IMR-90 (cell line): ENCODE measurements around the gene SCCPDH. TPM values are rescaled to one million over a fixed set of nuclear protein-coding genes. Genes with fewer than 3 reads are reported as not detected.

ENCODE experiments used
- ATAC-seq: fragments of 200-7000 bp; cut with Tn5 transposase; 2 replicates; pipeline ENCODE4 v1.9.1; 2020; ENCODE audit warnings: low read depth, mild to moderate bottlenecking, moderate library complexity
- BruUV-seq: library from RNA; stranded (reverse); fragments of 400-500 nt; replicated peaks from 2 replicates; lab custom pipeline; 2021; lab: Mats Ljungman, UMichigan
- CTCF ChIA-PET: fragments of 300-600 bp; formaldehyde crosslinking; extraction: SDS; loops from one replicate; lab custom pipeline; 2021; ENCODE audit warnings: antibody characterized with exemption; lab: Yijun Ruan, JAX
- POLR2A ChIA-PET: fragments of 300-600 bp; sonication (Branson Sonifier 250); formaldehyde crosslinking; loops from one replicate; lab custom pipeline; 2022; ENCODE audit warnings: antibody characterized with exemption; ENCODE audit not compliant: unreplicated experiment; lab: Charles Lee
- DNase-seq: peaks from one replicate; pipeline ENCODE4 v3.0.0; 2013
- H2AFZ ChIP-seq: replicated peaks from 2 replicates; pipeline ENCODE3; 2013; ENCODE audit warnings: low read length, mild to moderate bottlenecking; ENCODE audit not compliant: poor library complexity
- H2AK5ac ChIP-seq: 2 replicates; pipeline ENCODE4 v1.6.1; 2013; ENCODE audit warnings: low read depth, low read length, inconsistent platforms
- H2AK9ac ChIP-seq: replicated peaks from 2 replicates; pipeline ENCODE3; 2013; ENCODE audit warnings: mild to moderate bottlenecking, low read depth, low read length, moderate library complexity; ENCODE audit not compliant: poor library complexity
- H2BK120ac ChIP-seq: 2 replicates; pipeline ENCODE4 v1.6.1; 2013; ENCODE audit warnings: low read depth, low read length, inconsistent platforms
- H2BK15ac ChIP-seq: 3 replicates; pipeline ENCODE4 v1.6.1; 2013; ENCODE audit warnings: low read depth, low read length, inconsistent platforms
- H2BK20ac ChIP-seq: 2 replicates; pipeline ENCODE4 v1.6.1; 2013; ENCODE audit warnings: low read depth, mild to moderate bottlenecking, inconsistent platforms, low read length, moderate library complexity
- H2BK5ac ChIP-seq: 2 replicates; pipeline ENCODE4 v1.6.1; 2013; ENCODE audit warnings: mild to moderate bottlenecking, low read depth, low read length, inconsistent platforms; ENCODE audit not compliant: poor library complexity, severe bottlenecking
- H3K14ac ChIP-seq: replicated peaks from 2 replicates; pipeline ENCODE4 v1.6.1; 2013; ENCODE audit warnings: low read depth, low read length, inconsistent platforms
- H3K18ac ChIP-seq: 2 replicates; pipeline ENCODE4 v1.6.1; 2013; ENCODE audit warnings: low read depth, low read length, control low read depth
- H3K23ac ChIP-seq: 2 replicates; pipeline ENCODE4 v1.6.1; 2013; ENCODE audit warnings: low read depth, low read length, inconsistent platforms
- H3K27ac ChIP-seq: 2 replicates; pipeline ENCODE4 v1.5.1; 2013; ENCODE audit warnings: mild to moderate bottlenecking, control low read depth, low read length; ENCODE audit not compliant: insufficient read depth
- H3K27me3 ChIP-seq: 2 replicates; pipeline ENCODE4 v1.6.1; 2013; ENCODE audit warnings: low read length; ENCODE audit not compliant: control insufficient read depth, insufficient read depth
- H3K36me3 ChIP-seq: 2 replicates; pipeline ENCODE4 v1.6.1; 2013; ENCODE audit warnings: low read length, mixed read lengths; ENCODE audit not compliant: control insufficient read depth, insufficient read depth
- H3K4ac ChIP-seq: 2 replicates; pipeline ENCODE4 v1.6.1; 2013; ENCODE audit warnings: low read depth, low read length, inconsistent platforms
- H3K4me1 ChIP-seq: 2 replicates; pipeline ENCODE4 v1.6.1; 2013; ENCODE audit warnings: low read length, mixed read lengths; ENCODE audit not compliant: control insufficient read depth, insufficient read depth
- H3K4me2 ChIP-seq: 2 replicates; pipeline ENCODE4 v1.6.1; 2013; ENCODE audit warnings: low read depth, mild to moderate bottlenecking, control low read depth, low read length, moderate library complexity
- H3K4me3 ChIP-seq: 2 replicates; pipeline ENCODE4 v1.5.1; 2013; ENCODE audit warnings: low read depth, mild to moderate bottlenecking, control low read depth, low read length, moderate library complexity; ENCODE audit not compliant: insufficient read depth
- H3K56ac ChIP-seq: 2 replicates; pipeline ENCODE4 v1.6.1; 2013; ENCODE audit warnings: low read length, inconsistent platforms; ENCODE audit not compliant: insufficient read depth; ENCODE audit errors: extremely low read depth
- H3K79me1 ChIP-seq, 2 experiments: 2 replicates each; pipeline ENCODE4 v1.6.1; 2013; ENCODE audit warnings: low read length in 2 of 2, inconsistent platforms in 1 of 2, low read depth in 1 of 2
- H3K9ac ChIP-seq: 2 replicates; pipeline ENCODE4 v1.6.1; 2013; ENCODE audit warnings: low read depth, low read length, control low read depth
- H3K9me1 ChIP-seq: 2 replicates; pipeline ENCODE4 v1.6.1; 2013; ENCODE audit warnings: low read length, inconsistent platforms; ENCODE audit not compliant: insufficient read depth
- H3K9me3 ChIP-seq: 2 replicates; pipeline ENCODE4 v1.6.1; 2013; ENCODE audit warnings: low read length; ENCODE audit not compliant: control insufficient read depth, insufficient read depth
- H4K20me1 ChIP-seq: 2 replicates; pipeline ENCODE4 v1.6.1; 2013; ENCODE audit warnings: low read length, inconsistent platforms; ENCODE audit not compliant: insufficient read depth
- H4K5ac ChIP-seq: 2 replicates; pipeline ENCODE4 v1.6.1; 2013; ENCODE audit warnings: mild to moderate bottlenecking, low read depth, low read length, control low read depth
- H4K8ac ChIP-seq, 2 experiments: 2 replicates each; pipeline ENCODE4 v1.6.1; 2013; ENCODE audit warnings: low read depth in 2 of 2, low read length in 2 of 2, control low read depth in 1 of 2, inconsistent platforms in 1 of 2
- H4K91ac ChIP-seq: 2 replicates; pipeline ENCODE4 v1.6.1; 2013; ENCODE audit warnings: low read depth, low read length, inconsistent platforms; ENCODE audit not compliant: insufficient read depth
- FOS ChIP-seq: fragments of 150-350 bp; IDR thresholded peaks from 2 replicates; pipeline ENCODE4 v1.6.1; 2016; ENCODE audit warnings: low read depth, low read length
- MAFK ChIP-seq: IDR thresholded peaks from 2 replicates; pipeline ENCODE4 v1.6.1; 2012; ENCODE audit warnings: low read depth, low read length, improper control_type of control experiment
- MAZ ChIP-seq: IDR thresholded peaks from 2 replicates; pipeline ENCODE4 v1.6.1; 2012; ENCODE audit warnings: low read depth, mild to moderate bottlenecking, low read length, improper control_type of control experiment, moderate library complexity, borderline replicate concordance
- MXI1 ChIP-seq: IDR thresholded peaks from 2 replicates; pipeline ENCODE4 v1.6.1; 2012; ENCODE audit warnings: low read depth, mild to moderate bottlenecking, low read length, moderate library complexity, borderline replicate concordance
- NFE2L2 ChIP-seq: fragments of 150-350 bp; IDR thresholded peaks from 2 replicates; pipeline ENCODE4 v1.6.1; 2016; ENCODE audit warnings: low read depth, mild to moderate bottlenecking, low read length
- RAD21 ChIP-seq: IDR thresholded peaks from 2 replicates; pipeline ENCODE4 v1.6.1; 2012; ENCODE audit warnings: low read length, improper control_type of control experiment
- RCOR1 ChIP-seq: IDR thresholded peaks from 2 replicates; pipeline ENCODE4 v1.6.1; 2012; ENCODE audit warnings: mild to moderate bottlenecking, low read length, improper control_type of control experiment; ENCODE audit not compliant: insufficient replicate concordance
- RFX5 ChIP-seq: IDR thresholded peaks from 2 replicates; pipeline ENCODE4 v1.8.0; 2012; ENCODE audit warnings: low read depth, mild to moderate bottlenecking, low read length, moderate library complexity
- SMC3 ChIP-seq: fragments of 150-350 bp; IDR thresholded peaks from 2 replicates; pipeline ENCODE4 v1.6.1; 2016; ENCODE audit warnings: low read depth, mild to moderate bottlenecking, antibody characterized with exemption, low read length, moderate library complexity
- WGBS, 2 experiments: methylation state at CpG; one replicate each; pipeline versions ENCODE4 v1.1.5 to v1.1.7; 2013; ENCODE audit warnings: missing lambda C conversion rate in 2 of 2; ENCODE audit not compliant: insufficient read length in 1 of 2; ENCODE audit errors: extremely low coverage in 2 of 2; 5-methylcytosine and 5-hydroxymethylcytosine counted together
- dilution Hi-C: fragments of 300-500 bp; cut with HindIII; formaldehyde crosslinking; loops from one replicate; pipeline ENCODE4 v1.14.3; 2018; ENCODE audit warnings: low sequenced_read_pairs; ENCODE audit not compliant: unreplicated experiment
- in situ Hi-C: fragments of 300-500 bp; cut with MboI; formaldehyde crosslinking; loops from 3 replicates; pipeline ENCODE4 v1.14.3; 2019; ENCODE audit warnings: low sequenced_read_pairs, inconsistent platforms, mixed read lengths
- intact Hi-C: fragments of 100-400 bp; cut with micrococcal nuclease; formaldehyde crosslinking; loops from 2 replicates; pipeline ENCODE4 v1.10.0; 2022
- polyA plus RNA-seq, 3 experiments: library from polyadenylated mRNA; depleted of rRNA; stranded (reverse); fragments of >200 nt; gene quantifications; 2 replicates each; pipeline ENCODE4 v1.2.3, GENCODE V29; 2012; ENCODE audit warnings: low replicate concordance in 1 of 3
- total RNA-seq: library from RNA; depleted of rRNA; stranded (reverse); fragments of >200 nt; gene quantifications from 2 replicates; pipeline ENCODE4 v1.2.3, GENCODE V29; 2012
- TF ChIP-seq, protein P1 (sequence below): fragments of 150-350 bp; IDR thresholded peaks from 2 replicates; pipeline ENCODE4 v1.6.1; 2017; ENCODE audit warnings: mild to moderate bottlenecking, antibody characterized with exemption, low read length, low read depth
- TF ChIP-seq, protein P2 (sequence below): fragments of 150-350 bp; IDR thresholded peaks from 2 replicates; pipeline ENCODE4 v1.6.1; 2016; ENCODE audit warnings: low read depth, mild to moderate bottlenecking, low read length, moderate library complexity, borderline replicate concordance

SCCPDH gene
- total and polyA plus RNA-seq, 2 of the 4 experiments (the other 2 are of a cell fraction), result 26.9 to 37.8 TPM

DNA sequence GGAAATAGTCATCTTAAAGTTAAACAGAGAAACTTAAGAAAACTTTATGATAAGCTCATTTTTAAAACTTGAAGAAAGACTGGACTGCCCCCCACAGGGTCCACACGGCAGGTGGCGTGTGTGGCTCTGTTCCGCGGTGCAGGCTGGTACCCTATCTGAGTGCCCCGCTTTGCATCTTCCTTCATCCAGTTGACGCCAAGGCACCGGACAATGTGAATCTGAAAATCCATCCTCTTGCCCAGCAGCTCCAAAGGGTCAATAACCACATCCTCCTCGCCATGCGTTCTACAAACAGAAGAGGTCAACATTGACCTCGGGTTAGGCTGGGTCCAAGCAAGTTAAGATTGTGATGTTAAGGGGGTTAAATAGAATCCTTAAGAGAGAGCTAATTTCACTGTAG, 54.5 kb downstream of the SCCPDH start:
- Histone ChIP-seq H4K5ac (no peak overlapping the region), H2BK5ac (no peak overlapping the region), H3K4me3 (no peak overlapping the region), H2BK120ac (no peak overlapping the region), H3K79me1 (no peaks in the 10 kb centered on the region), H3K27ac (no peak overlapping the region), H3K56ac (no peak overlapping the region), H3K27me3 (no peaks in the 10 kb centered on the region), H3K4me1 (peaks cover 5% of the 10 kb centered on the region; the same call in 1 of the 2 replicates), H3K14ac (no peak overlapping the region), H3K9me3 (peaks cover 1% of the 10 kb centered on the region; the same call in 1 of the 2 replicates), H3K4me2 (no peak overlapping the region), H3K23ac (no peak overlapping the region), H2AFZ (no peak overlapping the region), H2AK9ac (no peak overlapping the region), H4K8ac (no peak overlapping the region), H2AK5ac (no peak overlapping the region), H3K18ac (no peak overlapping the region), H4K91ac (no peak overlapping the region), H3K36me3 (peaks cover 26% of the 10 kb centered on the region), H2BK20ac (no peak overlapping the region), H4K20me1 (no peaks in the 10 kb centered on the region; the same call in 1 of the 2 replicates), H3K4ac (no peak overlapping the region), H2BK15ac (no peak overlapping the region), H3K9me1 (no peaks in the 10 kb centered on the region), H3K9ac (no peak overlapping the region)
- no TSS peak for BruUV-seq
- POLR2A ChIA-PET, result no interaction called here
- in situ Hi-C loops (no loop called here), intact Hi-C loops (no loop called here), dilution Hi-C loops (no loop called here)
- TF ChIP-seq RCOR1 (no peak), SMC3 (no peak), MAFK (no peak), RFX5 (no peak), FOS (no peak), RAD21 (no peak), MXI1 (no peak), MAZ (no peak), NFE2L2 (no peak)
- TF ChIP-seq, protein P1, sequence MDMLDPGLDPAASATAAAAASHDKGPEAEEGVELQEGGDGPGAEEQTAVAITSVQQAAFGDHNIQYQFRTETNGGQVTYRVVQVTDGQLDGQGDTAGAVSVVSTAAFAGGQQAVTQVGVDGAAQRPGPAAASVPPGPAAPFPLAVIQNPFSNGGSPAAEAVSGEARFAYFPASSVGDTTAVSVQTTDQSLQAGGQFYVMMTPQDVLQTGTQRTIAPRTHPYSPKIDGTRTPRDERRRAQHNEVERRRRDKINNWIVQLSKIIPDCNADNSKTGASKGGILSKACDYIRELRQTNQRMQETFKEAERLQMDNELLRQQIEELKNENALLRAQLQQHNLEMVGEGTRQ, result no peak
- TF ChIP-seq, protein P2, sequence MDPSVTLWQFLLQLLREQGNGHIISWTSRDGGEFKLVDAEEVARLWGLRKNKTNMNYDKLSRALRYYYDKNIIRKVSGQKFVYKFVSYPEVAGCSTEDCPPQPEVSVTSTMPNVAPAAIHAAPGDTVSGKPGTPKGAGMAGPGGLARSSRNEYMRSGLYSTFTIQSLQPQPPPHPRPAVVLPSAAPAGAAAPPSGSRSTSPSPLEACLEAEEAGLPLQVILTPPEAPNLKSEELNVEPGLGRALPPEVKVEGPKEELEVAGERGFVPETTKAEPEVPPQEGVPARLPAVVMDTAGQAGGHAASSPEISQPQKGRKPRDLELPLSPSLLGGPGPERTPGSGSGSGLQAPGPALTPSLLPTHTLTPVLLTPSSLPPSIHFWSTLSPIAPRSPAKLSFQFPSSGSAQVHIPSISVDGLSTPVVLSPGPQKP, result no peak
- DNase-seq, result no peak
- WGBS, 2 experiments, result 83% methylated on average over 5 of the region's 10 CpGs; no CpG with 5 or more reads in 1 of the 2 experiments
- CTCF ChIA-PET, result no interaction called here
- ATAC-seq, result no peak
